SK-N-SH (cell line): ENCODE data around the gene AP4E1. TPM values are rescaled to one million over a fixed set of nuclear protein-coding genes. Genes with fewer than 3 reads are reported as not detected.

Experiments
- CTCF ChIA-PET: fragments of 300-600, 350-600 bp; formaldehyde crosslinking; extraction: SDS; loops from one replicate; lab custom pipeline; 2021; lab: Yijun Ruan, JAX
- POLR2A ChIA-PET: fragments of 350-600 bp; sonication (Branson Sonifier 250); formaldehyde crosslinking; extraction: SDS; loops from one replicate; lab custom pipeline; 2020; ENCODE audit warnings: antibody characterized with exemption, inconsistent platforms; lab: Yijun Ruan, JAX
- DNase-seq: peaks from one replicate; pipeline ENCODE4 v3.0.0; 2012
- H2AFZ ChIP-seq: fragments of 200-600 bp; sonication (generic); 2 replicates; pipeline ENCODE4 v1.8.1; 2016; ENCODE audit warnings: antibody characterized with exemption, mild to moderate bottlenecking, low read depth
- H3F3A ChIP-seq: fragments of 200-600 bp; sonication (generic); replicated peaks from 2 replicates; pipeline ENCODE3; 2016; ENCODE audit warnings: antibody characterized with exemption, mild to moderate bottlenecking; ENCODE audit not compliant: insufficient read depth
- H3K27ac ChIP-seq, 2 experiments: fragments of 200-500 bp in 1 of 2; fragments of 200-600 bp in 1 of 2; sonication (Bioruptor generic) in 1 of 2; sonication (generic), shearing (Covaris generic) in 1 of 2; 2 replicates each; pipeline versions ENCODE4 v1.5.1 to v1.6.1; 2014 to 2016; ENCODE audit warnings: low read depth in 2 of 2, inconsistent platforms in 1 of 2, low read length in 1 of 2, mild to moderate bottlenecking in 1 of 2, mixed read lengths in 1 of 2
- H3K27me3 ChIP-seq: fragments of 200-600 bp; sonication (generic), shearing (Covaris generic); 2 replicates; pipeline ENCODE4 v1.6.1; 2016; ENCODE audit warnings: mixed run types; ENCODE audit not compliant: insufficient read depth
- H3K36me3 ChIP-seq, 2 experiments: fragments of 200-500 bp in 1 of 2; fragments of 200-600 bp in 1 of 2; sonication (Bioruptor generic) in 1 of 2; sonication (generic) in 1 of 2; replicated peaks in 1 of 2; 2 replicates each; pipeline versions ENCODE3 to v1.5.1; 2014 to 2016; ENCODE audit warnings: low read length in 1 of 2, mild to moderate bottlenecking in 1 of 2; ENCODE audit not compliant: insufficient read depth in 2 of 2, control insufficient read depth in 1 of 2
- H3K4me1 ChIP-seq, 2 experiments: fragments of 200-500 bp in 1 of 2; fragments of 200-600 bp in 1 of 2; sonication (Bioruptor generic) in 1 of 2; sonication (generic), shearing (Covaris generic) in 1 of 2; 2 replicates each; pipeline versions ENCODE4 v1.5.1 to v1.6.1; 2014 to 2016; ENCODE audit warnings: low read depth in 1 of 2, low read length in 1 of 2, mixed run types in 1 of 2; ENCODE audit not compliant: insufficient read depth in 2 of 2, control insufficient read depth in 1 of 2
- H3K4me2 ChIP-seq: fragments of 200-600 bp; sonication (generic), shearing (Covaris generic); 2 replicates; pipeline ENCODE4 v1.6.1; 2017; ENCODE audit warnings: mixed run types
- H3K4me3 ChIP-seq, 2 experiments: fragments of 200-500 bp in 1 of 2; fragments of 200-600 bp in 1 of 2; sonication (Bioruptor generic) in 1 of 2; sonication (generic), shearing (Covaris generic) in 1 of 2; 2 replicates each; pipeline versions ENCODE4 v1.5.1 to v1.8.1; 2014 to 2016; ENCODE audit warnings: low read depth in 2 of 2, inconsistent platforms in 1 of 2, low read length in 1 of 2, mild to moderate bottlenecking in 1 of 2, mixed read lengths in 1 of 2, moderate library complexity in 1 of 2
- H3K79me2 ChIP-seq: fragments of 200-600 bp; sonication (generic); 2 replicates; pipeline ENCODE4 v1.8.1; 2017; ENCODE audit warnings: mild to moderate bottlenecking; ENCODE audit not compliant: insufficient read depth
- H3K9ac ChIP-seq: fragments of 200-600 bp; sonication (generic); 2 replicates; pipeline ENCODE4 v1.6.1; 2017; ENCODE audit warnings: mixed run types
- H3K9me2 ChIP-seq: fragments of 200-600 bp; sonication (generic); 2 replicates; pipeline ENCODE4 v1.6.1; 2017; ENCODE audit warnings: mixed run types
- H3K9me3 ChIP-seq: fragments of 200-600 bp; sonication (generic); 2 replicates; pipeline ENCODE4 v1.6.1; 2017; ENCODE audit warnings: mixed run types, mild to moderate bottlenecking, moderate library complexity
- H4K20me1 ChIP-seq: fragments of 200-600 bp; sonication (generic); 2 replicates; pipeline ENCODE4 v1.6.1; 2017; ENCODE audit warnings: mild to moderate bottlenecking, mixed run types; ENCODE audit not compliant: insufficient read depth
- EP300 ChIP-seq, 2 experiments: IDR thresholded peaks; 2 replicates each; pipeline versions ENCODE4 v1.4.0 to v1.6.1; 2012; ENCODE audit warnings: borderline replicate concordance in 1 of 2, low read depth in 1 of 2, low read length in 1 of 2
- EZH2phosphoT487 ChIP-seq: fragments of 200-600 bp; sonication (generic); IDR thresholded peaks from 2 replicates; pipeline ENCODE4 v1.6.1; 2017; ENCODE audit warnings: low read depth, mixed run types, mild to moderate bottlenecking, antibody characterized with exemption, moderate library complexity, borderline replicate concordance
- FOSL2 ChIP-seq: IDR thresholded peaks from 2 replicates; pipeline ENCODE4 v1.4.0; 2012; ENCODE audit warnings: low read depth, mild to moderate bottlenecking, moderate library complexity, borderline replicate concordance
- GABPA ChIP-seq: IDR thresholded peaks from 2 replicates; pipeline ENCODE4 v1.4.0; 2012; ENCODE audit warnings: low read depth, mild to moderate bottlenecking
- GATA2 ChIP-seq: sonication (generic); formaldehyde crosslinking; IDR thresholded peaks from 2 replicates; pipeline ENCODE4 v1.5.0; 2020; ENCODE audit warnings: mild to moderate bottlenecking, missing genetic modification reagents
- MEF2A ChIP-seq: IDR thresholded peaks from 2 replicates; pipeline ENCODE4 v1.4.0; 2012; ENCODE audit warnings: low read depth, borderline replicate concordance
- MXI1 ChIP-seq: IDR thresholded peaks from 2 replicates; pipeline ENCODE4 v1.6.1; 2012; ENCODE audit warnings: mild to moderate bottlenecking, low read depth, low read length, improper control_type of control experiment
- NRF1 ChIP-seq: IDR thresholded peaks from 2 replicates; pipeline ENCODE4 v1.6.1; 2012; ENCODE audit warnings: low read depth, mild to moderate bottlenecking, low read length
- POLR2AphosphoS5 ChIP-seq: IDR thresholded peaks from 2 replicates; pipeline ENCODE4 v1.6.1; 2012; ENCODE audit warnings: low read depth, low read length
- RAD21 ChIP-seq: IDR thresholded peaks from 2 replicates; pipeline ENCODE4 v1.6.1; 2012; ENCODE audit warnings: mild to moderate bottlenecking, low read length
- TAF1 ChIP-seq: IDR thresholded peaks from 2 replicates; pipeline ENCODE4 v1.6.1; 2012; ENCODE audit warnings: low read depth, mild to moderate bottlenecking, low read length, moderate library complexity, borderline replicate concordance
- TCF12 ChIP-seq: IDR thresholded peaks from 2 replicates; pipeline ENCODE4 v1.4.0; 2012
- YY1 ChIP-seq: IDR thresholded peaks from 2 replicates; pipeline ENCODE4 v1.4.0; 2012; ENCODE audit warnings: low read depth, mild to moderate bottlenecking
- WGBS: methylation state at CpG from one replicate; pipeline ENCODE4 v1.1.6; 2017; ENCODE audit warnings: low lambda C conversion rate; 5-methylcytosine and 5-hydroxymethylcytosine counted together
- polyA plus RNA-seq, 3 experiments: library from polyadenylated mRNA; depleted of rRNA; stranded (reverse); fragments of >200 nt; gene quantifications; 2 replicates each; pipeline ENCODE4 v1.2.3, GENCODE V29; 2012
- TF ChIP-seq, protein P1 (sequence below): IDR thresholded peaks from 2 replicates; pipeline ENCODE4 v1.4.0; 2012; ENCODE audit warnings: low read depth
- TF ChIP-seq, protein P2 (sequence below): IDR thresholded peaks from 2 replicates; pipeline ENCODE4 v1.6.1; 2012; ENCODE audit warnings: mild to moderate bottlenecking, low read depth, low read length, moderate library complexity
- TF ChIP-seq, protein P3 (sequence below): IDR thresholded peaks from 2 replicates; pipeline ENCODE4; 2012
- TF ChIP-seq, protein P4 (sequence below): IDR thresholded peaks from 2 replicates; pipeline ENCODE4 v1.4.0; 2012; ENCODE audit warnings: low read depth, borderline replicate concordance
- TF ChIP-seq, protein P5 (sequence below): fragments of 150-350 bp; IDR thresholded peaks from 2 replicates; pipeline ENCODE4 v1.6.1; 2017; ENCODE audit warnings: antibody characterized with exemption, low read length, low read depth, borderline replicate concordance
- TF ChIP-seq, protein P6 (sequence below): IDR thresholded peaks from 2 replicates; pipeline ENCODE4 v1.4.0; 2012; ENCODE audit warnings: low read depth, borderline replicate concordance

The AP4E1 gene
- polyA plus RNA-seq, 1 of the 3 experiments (the other 2 are of a cell fraction): 1.6 TPM

DNA sequence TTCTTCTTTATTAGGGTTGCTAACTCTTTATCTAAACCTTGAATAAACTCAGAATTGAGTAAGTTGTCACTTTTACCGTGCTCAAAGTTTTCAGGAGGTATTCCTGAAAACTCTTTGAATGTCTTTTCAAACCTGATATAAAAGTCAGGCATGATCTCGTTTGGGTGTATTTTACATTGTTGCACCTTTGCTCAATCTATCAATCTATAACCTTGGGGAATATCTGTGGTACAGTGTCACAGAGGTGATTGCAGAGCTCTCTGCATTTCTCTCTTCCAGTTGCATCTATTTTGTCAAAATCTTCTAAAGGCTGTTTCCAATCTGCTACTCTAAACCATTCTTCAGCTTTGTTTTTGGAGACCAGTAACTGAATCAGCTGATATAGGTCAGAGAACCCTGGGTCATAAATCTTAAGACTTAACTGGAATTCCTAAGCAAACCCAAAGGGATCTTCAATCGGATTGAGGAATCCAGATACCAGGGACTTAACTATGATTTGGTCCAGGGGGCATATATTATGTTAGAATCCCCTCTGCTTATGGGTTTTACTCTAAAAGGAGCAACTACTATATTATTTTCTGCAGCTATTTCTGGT lies 35.6 kb upstream of the AP4E1 start:
- H3K9ac ChIP-seq: no peak overlapping the region
- H3K9me2 ChIP-seq: no peaks in the 10 kb centered on the region
- H2AFZ ChIP-seq: no peak overlapping the region
- WGBS: 56% methylated on average over 3 of the region's 3 CpGs
- no peak overlapping the region for H3K4me3 ChIP-seq
- H3F3A ChIP-seq: no peaks in the 10 kb centered on the region
- CTCF ChIA-PET: interaction anchor here (1.4 kb wide), 1 partner anchor 13 kb away, joined by 3 read pairs; no protein-coding TSS in a partner anchor
- DNase-seq: no peak
- H3K27me3 ChIP-seq: peaks cover 5% of the 10 kb centered on the region; the same call in 1 of the 2 replicates
- POLR2A ChIA-PET: no interaction called here
- no peaks in the 10 kb centered on the region for H3K36me3 ChIP-seq
- no peaks in the 10 kb centered on the region for H3K9me3 ChIP-seq
- no peaks in the 10 kb centered on the region for H4K20me1 ChIP-seq
- H3K79me2 ChIP-seq: no peaks in the 10 kb centered on the region
- no peak overlapping the region for H3K27ac ChIP-seq
- TF ChIP-seq GABPA (no peak), EP300 (IDR thresholded peaks at IDR 0.05; ENCODE audit: borderline replicate concordance in 1 of 2, low read depth in 1 of 2, low read length in 1 of 2) (no peak), TAF1 (no peak), RAD21 (no peak), NRF1 (no peak), TCF12 (no peak), MXI1 (no peak), EZH2phosphoT487 (no peak), MEF2A (no peak), POLR2AphosphoS5 (no peak), YY1 (no peak), FOSL2 (no peak), GATA2 (no peak)
- TF ChIP-seq, protein P1, sequence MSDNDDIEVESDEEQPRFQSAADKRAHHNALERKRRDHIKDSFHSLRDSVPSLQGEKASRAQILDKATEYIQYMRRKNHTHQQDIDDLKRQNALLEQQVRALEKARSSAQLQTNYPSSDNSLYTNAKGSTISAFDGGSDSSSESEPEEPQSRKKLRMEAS: no peak
- TF ChIP-seq, protein P2, sequence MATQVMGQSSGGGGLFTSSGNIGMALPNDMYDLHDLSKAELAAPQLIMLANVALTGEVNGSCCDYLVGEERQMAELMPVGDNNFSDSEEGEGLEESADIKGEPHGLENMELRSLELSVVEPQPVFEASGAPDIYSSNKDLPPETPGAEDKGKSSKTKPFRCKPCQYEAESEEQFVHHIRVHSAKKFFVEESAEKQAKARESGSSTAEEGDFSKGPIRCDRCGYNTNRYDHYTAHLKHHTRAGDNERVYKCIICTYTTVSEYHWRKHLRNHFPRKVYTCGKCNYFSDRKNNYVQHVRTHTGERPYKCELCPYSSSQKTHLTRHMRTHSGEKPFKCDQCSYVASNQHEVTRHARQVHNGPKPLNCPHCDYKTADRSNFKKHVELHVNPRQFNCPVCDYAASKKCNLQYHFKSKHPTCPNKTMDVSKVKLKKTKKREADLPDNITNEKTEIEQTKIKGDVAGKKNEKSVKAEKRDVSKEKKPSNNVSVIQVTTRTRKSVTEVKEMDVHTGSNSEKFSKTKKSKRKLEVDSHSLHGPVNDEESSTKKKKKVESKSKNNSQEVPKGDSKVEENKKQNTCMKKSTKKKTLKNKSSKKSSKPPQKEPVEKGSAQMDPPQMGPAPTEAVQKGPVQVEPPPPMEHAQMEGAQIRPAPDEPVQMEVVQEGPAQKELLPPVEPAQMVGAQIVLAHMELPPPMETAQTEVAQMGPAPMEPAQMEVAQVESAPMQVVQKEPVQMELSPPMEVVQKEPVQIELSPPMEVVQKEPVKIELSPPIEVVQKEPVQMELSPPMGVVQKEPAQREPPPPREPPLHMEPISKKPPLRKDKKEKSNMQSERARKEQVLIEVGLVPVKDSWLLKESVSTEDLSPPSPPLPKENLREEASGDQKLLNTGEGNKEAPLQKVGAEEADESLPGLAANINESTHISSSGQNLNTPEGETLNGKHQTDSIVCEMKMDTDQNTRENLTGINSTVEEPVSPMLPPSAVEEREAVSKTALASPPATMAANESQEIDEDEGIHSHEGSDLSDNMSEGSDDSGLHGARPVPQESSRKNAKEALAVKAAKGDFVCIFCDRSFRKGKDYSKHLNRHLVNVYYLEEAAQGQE: no peak
- TF ChIP-seq, protein P3, sequence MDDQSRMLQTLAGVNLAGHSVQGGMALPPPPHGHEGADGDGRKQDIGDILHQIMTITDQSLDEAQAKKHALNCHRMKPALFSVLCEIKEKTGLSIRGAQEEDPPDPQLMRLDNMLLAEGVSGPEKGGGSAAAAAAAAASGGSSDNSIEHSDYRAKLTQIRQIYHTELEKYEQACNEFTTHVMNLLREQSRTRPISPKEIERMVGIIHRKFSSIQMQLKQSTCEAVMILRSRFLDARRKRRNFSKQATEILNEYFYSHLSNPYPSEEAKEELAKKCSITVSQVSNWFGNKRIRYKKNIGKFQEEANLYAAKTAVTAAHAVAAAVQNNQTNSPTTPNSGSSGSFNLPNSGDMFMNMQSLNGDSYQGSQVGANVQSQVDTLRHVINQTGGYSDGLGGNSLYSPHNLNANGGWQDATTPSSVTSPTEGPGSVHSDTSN: no peak
- TF ChIP-seq, protein P4, sequence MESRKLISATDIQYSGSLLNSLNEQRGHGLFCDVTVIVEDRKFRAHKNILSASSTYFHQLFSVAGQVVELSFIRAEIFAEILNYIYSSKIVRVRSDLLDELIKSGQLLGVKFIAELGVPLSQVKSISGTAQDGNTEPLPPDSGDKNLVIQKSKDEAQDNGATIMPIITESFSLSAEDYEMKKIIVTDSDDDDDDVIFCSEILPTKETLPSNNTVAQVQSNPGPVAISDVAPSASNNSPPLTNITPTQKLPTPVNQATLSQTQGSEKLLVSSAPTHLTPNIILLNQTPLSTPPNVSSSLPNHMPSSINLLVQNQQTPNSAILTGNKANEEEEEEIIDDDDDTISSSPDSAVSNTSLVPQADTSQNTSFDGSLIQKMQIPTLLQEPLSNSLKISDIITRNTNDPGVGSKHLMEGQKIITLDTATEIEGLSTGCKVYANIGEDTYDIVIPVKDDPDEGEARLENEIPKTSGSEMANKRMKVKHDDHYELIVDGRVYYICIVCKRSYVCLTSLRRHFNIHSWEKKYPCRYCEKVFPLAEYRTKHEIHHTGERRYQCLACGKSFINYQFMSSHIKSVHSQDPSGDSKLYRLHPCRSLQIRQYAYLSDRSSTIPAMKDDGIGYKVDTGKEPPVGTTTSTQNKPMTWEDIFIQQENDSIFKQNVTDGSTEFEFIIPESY: no peak
- TF ChIP-seq, protein P5, sequence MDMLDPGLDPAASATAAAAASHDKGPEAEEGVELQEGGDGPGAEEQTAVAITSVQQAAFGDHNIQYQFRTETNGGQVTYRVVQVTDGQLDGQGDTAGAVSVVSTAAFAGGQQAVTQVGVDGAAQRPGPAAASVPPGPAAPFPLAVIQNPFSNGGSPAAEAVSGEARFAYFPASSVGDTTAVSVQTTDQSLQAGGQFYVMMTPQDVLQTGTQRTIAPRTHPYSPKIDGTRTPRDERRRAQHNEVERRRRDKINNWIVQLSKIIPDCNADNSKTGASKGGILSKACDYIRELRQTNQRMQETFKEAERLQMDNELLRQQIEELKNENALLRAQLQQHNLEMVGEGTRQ: no peak
- TF ChIP-seq, protein P6, sequence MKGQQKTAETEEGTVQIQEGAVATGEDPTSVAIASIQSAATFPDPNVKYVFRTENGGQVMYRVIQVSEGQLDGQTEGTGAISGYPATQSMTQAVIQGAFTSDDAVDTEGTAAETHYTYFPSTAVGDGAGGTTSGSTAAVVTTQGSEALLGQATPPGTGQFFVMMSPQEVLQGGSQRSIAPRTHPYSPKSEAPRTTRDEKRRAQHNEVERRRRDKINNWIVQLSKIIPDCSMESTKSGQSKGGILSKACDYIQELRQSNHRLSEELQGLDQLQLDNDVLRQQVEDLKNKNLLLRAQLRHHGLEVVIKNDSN: no peak
- H3K4me1 ChIP-seq: 0 out of 4 replicates have a peak, but pooled peaks cover 0 to 6% of the 10 kb centered on the region in 2 experiments
- H3K4me2 ChIP-seq: no peak overlapping the region
